Measurements from ENCODE around the gene ZNF155. TPM values are rescaled to one million over a fixed set of nuclear protein-coding genes. Genes with fewer than 3 reads are reported as not detected.

ZNF155 gene
- polyA plus RNA-seq, 2 of the 4 experiments (the other 2 are of a cell fraction), result 3.9 to 6.6 TPM

- no peak for FAIRE-seq
- Histone ChIP-seq H3K4me1 (no peaks in the 10 kb centered on the region), H3K4me2 (no peak overlapping the region), H3K27ac (no peak overlapping the region), H3K9me3 (peaks cover 85% of the 10 kb centered on the region), H3K4me3 (no peak overlapping the region)
- POLR2A ChIA-PET, result no interaction called here
- ATAC-seq, result no peak
- CTCF ChIA-PET, result no interaction called here
- peak; percentile 71 for TF ChIP-seq ZFP36 (IDR thresholded peaks at IDR 0.05; ENCODE audit: borderline replicate concordance, partially characterized antibody)
- TF ChIP-seq, protein P1, sequence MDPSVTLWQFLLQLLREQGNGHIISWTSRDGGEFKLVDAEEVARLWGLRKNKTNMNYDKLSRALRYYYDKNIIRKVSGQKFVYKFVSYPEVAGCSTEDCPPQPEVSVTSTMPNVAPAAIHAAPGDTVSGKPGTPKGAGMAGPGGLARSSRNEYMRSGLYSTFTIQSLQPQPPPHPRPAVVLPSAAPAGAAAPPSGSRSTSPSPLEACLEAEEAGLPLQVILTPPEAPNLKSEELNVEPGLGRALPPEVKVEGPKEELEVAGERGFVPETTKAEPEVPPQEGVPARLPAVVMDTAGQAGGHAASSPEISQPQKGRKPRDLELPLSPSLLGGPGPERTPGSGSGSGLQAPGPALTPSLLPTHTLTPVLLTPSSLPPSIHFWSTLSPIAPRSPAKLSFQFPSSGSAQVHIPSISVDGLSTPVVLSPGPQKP (IDR thresholded peaks at IDR 0.05; ENCODE audit: low read depth, low read length), result no peak
- WGBS (ENCODE audit: missing lambda C conversion rate), result 34% methylated on average over 4 of the region's 4 CpGs
- no peak for DNase-seq (ENCODE audit: low read depth in 1 of 2, low spot score in 1 of 2)
Observed at GRCh38 chr19:43960411-43960810, 23.6 kb upstream of the ZNF155 start.

DNA sequence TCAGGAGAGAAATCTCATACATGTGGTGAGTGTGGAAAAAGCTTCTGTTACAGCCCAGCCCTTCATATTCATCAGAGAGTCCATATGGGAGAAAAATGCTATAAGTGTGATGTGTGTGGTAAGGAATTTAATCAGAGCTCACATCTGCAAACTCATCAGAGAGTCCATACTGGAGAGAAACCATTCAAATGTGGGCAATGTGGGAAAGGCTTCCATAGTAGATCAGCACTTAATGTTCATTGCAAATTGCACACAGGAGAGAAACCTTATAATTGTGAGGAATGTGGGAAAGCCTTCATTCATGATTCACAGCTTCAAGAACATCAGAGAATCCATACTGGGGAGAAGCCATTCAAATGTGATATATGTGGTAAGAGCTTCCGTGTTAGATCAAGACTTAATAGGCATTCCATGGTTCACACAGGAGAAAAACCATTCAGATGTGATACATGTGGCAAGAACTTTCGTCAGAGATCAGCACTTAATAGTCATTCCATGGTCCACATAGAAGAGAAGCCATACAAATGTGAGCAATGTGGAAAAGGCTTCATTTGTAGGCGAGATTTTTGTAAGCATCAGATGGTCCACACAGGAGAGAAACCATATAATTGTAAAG, 17.8 kb upstream of the ZNF155 start:
- POLR2A ChIA-PET, result no interaction called here
- ATAC-seq (no peak), DNase-seq (ENCODE audit: low read depth in 1 of 2, low spot score in 1 of 2) (no peak), FAIRE-seq (no peak)
- CTCF ChIA-PET, result no interaction called here
- no peaks in the 10 kb centered on the region for H3K4me1 ChIP-seq
- TF ChIP-seq NPAS2 (CRISPR knock-in tag; IDR thresholded peaks at IDR 0.05; ENCODE audit: borderline replicate concordance), result no peak
- no peak for TF ChIP-seq KDM1A (IDR thresholded peaks at IDR 0.05; ENCODE audit: low read depth)
- TF ChIP-seq FOSL2 (IDR thresholded peaks at IDR 0.05), result no peak
- no peak for TF ChIP-seq FOSL2 (CRISPR knock-in tag; IDR thresholded peaks at IDR 0.05)
- no peak for TF ChIP-seq EHF (CRISPR knock-in tag; IDR thresholded peaks at IDR 0.05)
- TF ChIP-seq EP300 (IDR thresholded peaks at IDR 0.05), result no peak
- no peak for TF ChIP-seq SREBF2 (IDR thresholded peaks at IDR 0.05)
- H3K27ac ChIP-seq, result no peak overlapping the region
- whole genome bisulfite sequencing (ENCODE audit: missing lambda C conversion rate), result 65% methylated on average over 3 of the region's 3 CpGs
- no peak overlapping the region for H3K4me3 ChIP-seq
- H3K9me3 ChIP-seq, result peaks cover 91% of the 10 kb centered on the region
- no peak overlapping the region for H3K4me2 ChIP-seq

- 4% methylated on average over 1 of the region's 1 CpG for WGBS (ENCODE audit: missing lambda C conversion rate)
Observed at GRCh38 chr19:43976732-43977131, 7.3 kb upstream of the ZNF155 start.

More at GRCh38 chr19:43976732-43977131, 7.3 kb upstream of the ZNF155 start:
- no peak overlapping the region for H3K4me2 ChIP-seq
- H3K4me1 ChIP-seq, result no peaks in the 10 kb centered on the region
- FAIRE-seq (peak; percentile 84), DNase-seq (ENCODE audit: low read depth in 1 of 2, low spot score in 1 of 2) (no peak), ATAC-seq (no peak)
- ChIA-PET POLR2A (no interaction called here), CTCF (no interaction called here)
- peaks cover 84% of the 10 kb centered on the region for H3K9me3 ChIP-seq
- TF ChIP-seq CBX2 (IDR thresholded peaks at IDR 0.05; ENCODE audit: borderline replicate concordance, low read depth) (no peak), HEYL (CRISPR knock-in tag; IDR thresholded peaks at IDR 0.05) (no peak), REST (IDR thresholded peaks at IDR 0.05) (no peak), SMC3 (IDR thresholded peaks at IDR 0.05) (no peak), ZSCAN20 (CRISPR knock-in tag; IDR thresholded peaks at IDR 0.05) (no peak)
- H3K4me3 ChIP-seq, result no peak overlapping the region
- no peak overlapping the region for H3K27ac ChIP-seq

Data from A549 (cell line).